NCI-H774 (cell line): ENCODE data around the gene PANX3.
"Not testable (repeated sequence)": the region's sequence is repeated elsewhere in the genome, so short reads cannot be mapped to it uniquely, and the experiment has no call there.

Experiments
- DNase-seq: peaks from one replicate; lab custom pipeline; 2025; lab: John Stamatoyannopoulos, UW

The PANX3 gene, protein sequence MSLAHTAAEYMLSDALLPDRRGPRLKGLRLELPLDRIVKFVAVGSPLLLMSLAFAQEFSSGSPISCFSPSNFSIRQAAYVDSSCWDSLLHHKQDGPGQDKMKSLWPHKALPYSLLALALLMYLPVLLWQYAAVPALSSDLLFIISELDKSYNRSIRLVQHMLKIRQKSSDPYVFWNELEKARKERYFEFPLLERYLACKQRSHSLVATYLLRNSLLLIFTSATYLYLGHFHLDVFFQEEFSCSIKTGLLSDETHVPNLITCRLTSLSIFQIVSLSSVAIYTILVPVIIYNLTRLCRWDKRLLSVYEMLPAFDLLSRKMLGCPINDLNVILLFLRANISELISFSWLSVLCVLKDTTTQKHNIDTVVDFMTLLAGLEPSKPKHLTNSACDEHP

DNA sequence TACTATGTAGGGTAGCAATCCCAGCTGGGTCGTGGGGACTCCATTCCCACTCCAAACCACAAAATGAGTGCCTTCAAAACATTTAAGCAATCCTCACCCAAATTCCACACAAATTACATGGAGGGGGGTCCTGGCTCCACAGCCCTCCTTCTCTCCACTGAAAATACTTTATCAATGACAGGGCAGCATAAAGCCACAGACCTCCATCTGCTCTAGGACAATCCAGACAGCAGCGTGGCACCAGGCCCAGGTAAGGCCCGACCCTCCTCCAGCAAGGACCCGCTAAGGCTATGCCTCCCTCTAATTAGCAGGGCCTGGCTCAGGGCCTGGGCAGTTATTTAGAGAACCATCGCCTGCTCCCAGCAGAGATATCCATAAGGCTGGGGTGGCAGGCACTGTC, at the start of gene PANX3:
PANX3 (plus strand) TSS at position 365 of the 400 bp plus-strand sequence. CDS start 129 bp downstream, outside the sequence.
- DNase-seq = no peak

DNA sequence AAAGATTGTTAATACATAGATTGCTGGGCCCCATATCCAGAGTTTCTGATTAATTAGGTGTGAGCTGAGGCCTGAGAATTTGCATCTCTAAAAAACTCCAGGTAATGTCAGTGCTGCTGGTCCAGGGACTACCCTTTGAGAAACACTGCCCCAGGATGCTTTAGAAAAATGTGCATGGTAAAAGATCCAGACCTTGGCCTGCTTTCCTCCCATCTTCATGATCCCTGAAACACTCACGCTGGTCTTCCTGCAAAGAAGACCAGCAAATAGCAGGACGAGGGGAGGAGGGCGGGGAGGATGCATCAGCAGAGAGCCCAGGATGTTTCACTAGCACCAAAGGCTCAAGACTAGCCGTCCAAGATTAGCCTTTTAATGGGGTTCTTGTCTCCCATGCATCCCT, 41.5 kb upstream of the PANX3 start, which contains the start of gene OR8A1:
OR8A1 (plus strand) TSS at position 301 of the 400 bp plus-strand sequence. CDS start 123 bp downstream, outside the sequence.
- DNase-seq = no peak

DNA sequence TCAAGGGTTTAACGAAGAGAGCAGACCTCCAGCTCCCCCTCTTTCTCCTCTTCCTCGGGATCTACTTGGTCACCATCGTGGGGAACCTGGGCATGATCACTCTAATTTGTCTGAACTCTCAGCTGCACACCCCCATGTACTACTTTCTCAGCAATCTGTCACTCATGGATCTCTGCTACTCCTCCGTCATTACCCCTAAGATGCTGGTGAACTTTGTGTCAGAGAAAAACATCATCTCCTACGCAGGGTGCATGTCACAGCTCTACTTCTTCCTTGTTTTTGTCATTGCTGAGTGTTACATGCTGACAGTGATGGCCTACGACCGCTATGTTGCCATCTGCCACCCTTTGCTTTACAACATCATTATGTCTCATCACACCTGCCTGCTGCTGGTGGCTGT, 41.1 kb upstream of the PANX3 start:
- DNase-seq = no peak

DNA sequence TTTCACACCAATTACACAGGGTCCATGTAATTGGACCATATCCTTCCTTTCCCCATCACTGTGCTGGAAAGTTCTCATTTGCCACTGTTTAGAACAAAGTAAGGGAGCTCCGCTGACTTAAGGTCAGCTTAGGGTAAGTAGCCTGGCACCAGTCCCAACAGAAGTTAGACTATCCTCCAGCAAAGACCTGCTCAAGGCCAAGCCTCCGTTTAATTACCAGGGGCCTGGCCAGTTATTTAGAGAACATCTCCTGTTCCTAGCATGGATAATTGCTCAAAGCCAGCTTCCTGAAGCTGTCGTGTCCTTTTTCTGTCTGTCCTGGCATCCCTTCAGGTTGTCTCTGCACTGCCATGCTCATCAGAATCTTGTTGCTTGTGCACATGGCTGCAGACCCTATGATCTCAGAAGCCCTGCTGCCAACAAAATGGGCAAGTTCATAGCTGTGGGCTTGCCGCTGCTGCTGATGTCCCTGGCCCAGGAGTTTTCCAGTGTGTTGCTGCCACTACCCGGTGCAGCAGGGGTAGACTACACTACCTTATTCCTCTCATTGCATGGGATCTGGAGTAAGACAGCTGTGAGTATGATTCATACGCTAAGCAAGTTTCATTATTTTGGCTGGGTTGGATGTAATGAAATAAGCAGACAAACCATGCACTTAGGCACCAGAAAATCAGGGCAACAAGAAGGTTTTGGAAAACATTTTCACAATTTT, 33.4 kb upstream of the PANX3 start:
- DNase-seq = no peak

DNA sequence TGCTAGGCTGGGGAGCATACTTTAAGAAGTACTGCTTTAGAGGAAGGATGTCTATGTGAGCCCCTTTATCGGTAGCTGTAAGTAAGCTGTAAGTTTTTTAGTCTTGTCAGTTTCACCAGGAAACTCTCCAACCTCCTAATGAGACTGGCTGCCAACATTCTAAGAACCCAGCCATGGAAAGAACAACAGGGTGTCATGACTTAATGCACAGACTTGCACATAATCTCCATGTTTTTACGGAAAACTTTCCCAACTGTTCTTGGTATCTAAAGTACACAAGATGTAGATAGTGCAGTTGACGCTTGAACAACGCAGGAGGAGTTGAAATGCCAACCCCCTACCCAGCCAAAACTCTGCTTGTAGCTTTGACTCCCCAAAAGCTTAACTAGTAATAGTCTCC, 32.5 kb upstream of the PANX3 start:
- DNase-seq = no peak

DNA sequence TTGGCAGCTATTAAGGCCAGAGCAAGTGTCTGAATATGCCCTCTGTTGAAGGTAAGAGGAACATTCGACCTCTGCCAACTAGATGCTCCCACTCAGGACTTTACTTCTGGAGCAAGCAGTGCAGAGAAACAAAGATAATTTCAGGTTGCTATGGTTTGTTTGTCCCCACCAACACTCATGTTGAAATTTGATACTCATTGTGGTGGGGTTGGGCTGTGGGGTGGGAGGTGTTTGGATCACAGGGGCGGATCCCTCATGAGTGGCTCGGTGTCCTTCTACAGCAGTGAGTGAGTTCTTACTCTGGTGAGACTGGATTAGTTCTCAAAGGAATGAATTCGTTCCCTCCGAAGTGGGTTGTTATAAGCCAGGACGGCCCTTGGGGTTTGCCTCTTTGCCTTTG, 29.4 kb upstream of the PANX3 start:
- DNase-seq = no peak

DNA sequence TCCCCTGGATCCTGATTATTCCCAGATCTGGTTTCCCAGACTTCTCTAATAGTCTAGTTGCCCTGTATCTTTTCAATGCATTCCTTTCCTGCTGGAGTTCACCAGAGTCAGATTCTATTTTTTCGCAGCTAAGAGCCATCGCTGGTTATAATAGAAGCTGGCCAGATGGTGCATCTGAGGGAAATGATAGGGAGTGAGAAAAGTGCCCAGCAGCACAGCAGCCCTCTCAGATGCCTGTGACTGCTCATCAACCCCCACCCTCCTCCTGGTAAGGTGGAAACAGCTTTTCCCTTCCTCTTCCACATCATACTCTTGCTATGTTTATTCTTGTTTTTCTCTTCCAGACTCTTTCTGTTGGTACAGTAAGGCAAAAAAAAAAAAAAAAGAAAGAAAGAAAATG, 28.7 kb upstream of the PANX3 start:
- DNase-seq = no peak

DNA sequence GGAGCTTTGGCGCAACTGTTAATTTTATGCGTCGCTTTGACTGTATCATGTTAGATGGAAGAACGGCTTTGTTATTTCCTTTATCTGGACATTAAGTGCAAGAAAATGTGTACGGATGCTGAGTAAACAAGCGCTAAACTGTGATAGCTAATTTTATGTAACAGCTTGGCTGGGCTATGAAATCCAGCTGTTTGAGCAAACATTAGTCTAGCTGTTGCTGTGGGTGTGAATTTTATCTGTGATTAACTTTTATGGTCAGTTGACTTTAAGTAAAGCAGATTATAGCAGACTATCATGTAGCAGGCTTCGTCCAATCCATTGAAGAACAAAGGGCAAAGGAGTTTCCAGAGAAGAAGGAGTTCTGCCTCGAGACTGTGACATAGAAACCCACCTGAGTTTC, 27.4 kb upstream of the PANX3 start:
- DNase-seq = no peak

DNA sequence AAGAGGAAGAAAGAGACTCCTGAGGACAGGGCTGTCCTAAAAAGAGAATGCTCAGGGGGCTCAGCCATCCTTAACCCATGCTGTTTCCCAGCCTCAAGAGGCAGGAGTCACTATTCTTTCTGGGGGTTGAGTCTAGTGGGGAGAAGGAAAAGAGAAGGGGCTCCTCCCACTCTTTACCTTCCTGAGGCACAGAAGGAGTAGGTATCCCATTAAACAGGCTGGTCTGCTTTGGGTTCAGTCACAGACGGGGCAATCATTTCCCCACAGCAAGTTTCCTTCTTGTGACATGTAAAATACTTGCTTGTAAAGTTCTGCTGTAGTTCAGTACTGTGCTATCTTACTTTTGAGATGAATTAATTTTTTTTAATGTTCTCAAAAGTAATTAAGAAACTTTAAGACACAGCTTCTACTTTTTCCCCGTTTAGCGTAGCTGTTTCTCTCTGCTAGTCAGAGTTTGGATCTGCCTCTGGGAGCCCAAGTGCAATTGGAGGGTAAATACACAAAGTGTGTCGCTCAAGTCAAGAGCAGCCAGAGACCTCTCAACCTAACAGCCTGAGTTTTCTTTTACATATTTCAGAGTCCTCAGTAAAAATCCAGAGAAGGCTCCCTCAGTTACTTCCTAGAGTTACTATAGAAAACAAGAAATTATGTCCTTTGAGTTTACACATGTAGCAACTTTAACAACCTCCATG, 26.4 kb upstream of the PANX3 start:
- no peak for DNase-seq

DNA sequence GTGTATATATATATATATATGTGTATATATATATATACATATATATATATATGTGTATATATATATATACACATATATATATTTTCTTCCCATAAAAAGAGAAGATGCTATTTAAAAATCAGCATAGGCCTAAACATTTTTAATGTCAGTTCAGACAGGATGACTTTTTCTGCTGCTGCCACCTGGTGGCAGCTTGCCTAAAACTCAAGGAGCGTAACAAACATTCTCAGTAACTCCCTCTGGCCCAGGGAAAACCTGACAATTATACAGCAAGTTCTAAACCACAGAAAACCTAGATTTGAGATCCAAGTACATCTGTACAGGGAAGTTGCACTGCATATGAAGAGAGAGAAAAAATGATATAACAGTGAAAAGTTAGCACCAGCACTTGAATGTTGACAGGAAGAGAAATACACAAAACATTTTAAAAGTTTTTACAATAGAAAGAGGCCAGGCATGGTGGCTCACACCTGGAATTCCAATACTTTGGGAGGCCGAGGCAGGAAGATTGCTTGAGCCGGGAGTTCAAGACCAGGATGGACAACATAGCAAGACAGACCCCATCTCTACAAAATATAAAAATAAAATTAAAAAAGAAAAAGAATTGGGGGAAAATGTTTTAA, 24.9 kb upstream of the PANX3 start:
- DNase-seq = peak; percentile 45

DNA sequence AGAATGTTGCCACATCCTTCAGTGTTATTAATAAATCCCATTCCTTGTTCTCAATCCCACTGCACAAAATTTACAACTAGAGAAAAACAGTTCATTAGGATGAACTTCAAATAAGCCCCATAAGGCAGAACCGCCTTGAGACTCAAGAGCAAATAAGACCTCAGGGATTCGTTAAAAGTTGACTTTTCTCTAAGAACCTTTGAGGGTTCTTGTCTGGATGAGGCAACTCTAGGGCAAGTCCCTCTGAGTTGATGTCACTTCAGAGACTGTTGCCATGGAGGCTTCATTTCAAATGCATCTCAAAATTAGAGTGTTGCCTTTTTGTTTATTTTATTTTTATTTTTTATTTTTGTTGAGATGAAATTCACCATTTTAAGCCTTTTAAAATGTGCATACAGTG, 19.8 kb upstream of the PANX3 start:
- no peak for DNase-seq

DNA sequence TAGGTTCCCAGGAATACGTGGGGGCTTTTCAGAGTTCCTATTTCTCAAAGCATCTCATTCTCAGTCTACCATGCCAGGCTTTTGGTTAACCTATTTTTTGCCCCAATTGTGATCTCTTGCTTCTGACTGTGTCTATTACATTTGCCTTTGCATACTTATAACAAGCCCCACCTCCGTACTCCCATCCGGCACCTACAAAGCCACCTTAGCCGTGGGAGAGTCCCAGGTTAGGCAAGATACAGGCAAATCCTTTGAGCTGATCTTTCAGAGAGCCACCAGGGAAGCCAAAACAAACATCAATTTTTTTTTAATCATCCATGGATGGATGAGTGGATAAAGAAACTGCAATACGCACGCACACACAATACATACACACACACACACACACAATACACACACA, 18.6 kb upstream of the PANX3 start:
- no peak for DNase-seq

DNA sequence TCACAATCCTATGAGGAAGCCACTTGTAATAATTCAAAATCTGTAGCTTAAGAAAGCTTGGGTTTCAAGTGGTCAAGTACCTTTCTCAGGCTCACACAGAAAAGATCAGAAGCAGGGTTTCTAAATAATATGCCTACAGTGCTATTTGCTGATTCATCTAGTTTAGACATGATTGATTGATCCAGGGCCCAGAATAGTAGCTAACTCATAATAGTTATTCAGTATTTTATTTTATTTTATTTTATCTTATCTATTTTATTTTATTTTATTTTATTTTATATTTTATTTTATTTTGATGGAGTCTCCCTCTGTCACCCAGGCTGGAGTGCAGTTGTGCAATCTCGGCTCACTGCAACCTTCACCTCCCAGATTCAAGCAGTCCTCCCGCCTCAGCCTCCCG, 15.9 kb upstream of the PANX3 start:
- no peak for DNase-seq

DNA sequence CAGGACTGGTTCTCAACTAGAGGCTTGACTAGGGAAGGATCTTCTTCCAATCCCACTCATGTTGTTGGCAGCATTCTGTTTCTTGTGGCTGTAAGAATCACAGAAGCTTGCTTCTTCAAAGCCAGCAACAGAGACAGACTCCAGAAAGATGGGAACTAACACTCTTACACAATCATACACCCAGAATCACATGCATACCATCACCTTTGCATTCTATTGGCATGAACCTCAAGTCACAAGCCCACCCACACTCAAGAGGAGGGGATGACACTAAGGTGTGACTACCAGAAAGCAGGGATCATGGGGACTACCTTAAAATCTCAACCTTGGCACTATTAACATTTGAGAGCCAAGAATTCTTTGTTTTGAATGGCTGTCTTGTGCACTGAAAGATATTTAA, 13.6 kb upstream of the PANX3 start:
- no peak for DNase-seq

DNA sequence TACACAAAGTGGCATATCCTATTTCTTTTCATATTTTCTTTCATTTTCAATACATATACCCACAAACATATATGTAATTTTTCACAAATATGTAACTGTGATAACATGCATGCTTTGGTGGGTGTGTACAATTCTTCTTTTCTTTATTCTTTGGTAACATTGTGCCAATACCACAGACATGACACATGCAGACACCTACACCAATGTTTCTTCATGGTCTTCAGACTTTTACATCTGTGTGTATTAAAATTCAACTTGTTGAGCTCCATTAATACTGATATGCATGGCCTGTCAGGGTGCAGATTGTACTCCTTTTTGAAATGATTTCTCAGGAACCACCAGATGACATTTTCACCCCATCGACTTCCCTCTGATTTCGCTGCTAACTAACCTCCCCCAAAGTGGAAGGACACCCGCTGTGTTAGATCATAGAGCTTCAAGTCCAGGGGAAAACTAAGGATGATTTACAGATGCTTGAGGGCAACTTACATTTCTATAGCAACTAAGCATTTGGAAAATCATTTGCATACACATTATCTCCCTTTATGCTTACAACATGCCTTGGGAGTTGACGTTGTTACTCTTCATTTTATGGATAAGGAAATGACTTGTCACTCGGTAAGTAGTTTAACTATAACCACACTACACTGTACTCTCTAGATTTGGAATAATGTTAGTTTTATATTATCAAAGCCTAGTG, 10.5 kb upstream of the PANX3 start:
- DNase-seq = no peak

DNA sequence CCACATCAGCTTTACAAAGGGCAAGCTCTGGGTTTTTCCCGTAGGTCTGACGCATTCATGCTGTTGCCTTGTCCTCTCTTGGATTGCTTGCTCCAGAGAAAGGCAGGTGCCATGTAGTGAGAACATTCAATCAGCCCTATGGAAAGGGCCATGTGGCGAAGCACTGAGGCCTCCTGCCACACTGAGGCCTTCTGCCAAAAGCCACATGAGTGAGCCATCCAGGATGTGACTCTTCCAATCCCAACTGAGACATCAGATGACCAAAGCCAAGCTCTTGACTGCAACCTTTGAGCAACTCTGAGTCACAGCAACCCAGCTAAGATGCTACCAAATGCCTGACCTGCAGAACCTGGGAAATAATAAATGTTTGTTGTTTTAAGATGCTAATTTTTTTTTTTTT, 9.0 kb upstream of the PANX3 start:
- DNase-seq = no peak

DNA sequence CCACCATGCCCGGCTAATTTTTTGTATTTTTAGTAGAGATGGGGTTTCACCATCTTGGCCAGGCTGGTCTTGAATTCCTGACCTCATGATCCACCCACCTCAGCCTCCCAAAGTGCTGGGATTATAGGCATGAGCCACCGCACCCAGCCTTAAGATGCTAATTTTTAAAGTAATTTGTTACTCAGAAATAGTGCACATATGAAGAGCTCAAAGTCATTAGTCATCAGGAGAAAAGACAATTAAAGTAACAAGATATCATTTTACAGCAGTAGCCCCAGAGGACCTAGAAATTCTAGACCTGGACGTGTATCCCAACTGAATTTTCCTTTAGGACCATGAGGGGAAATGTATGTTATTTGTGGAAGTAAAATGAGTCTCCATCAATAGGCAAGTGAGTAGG, 8.5 kb upstream of the PANX3 start:
- DNase-seq = not testable (repeated sequence)

DNA sequence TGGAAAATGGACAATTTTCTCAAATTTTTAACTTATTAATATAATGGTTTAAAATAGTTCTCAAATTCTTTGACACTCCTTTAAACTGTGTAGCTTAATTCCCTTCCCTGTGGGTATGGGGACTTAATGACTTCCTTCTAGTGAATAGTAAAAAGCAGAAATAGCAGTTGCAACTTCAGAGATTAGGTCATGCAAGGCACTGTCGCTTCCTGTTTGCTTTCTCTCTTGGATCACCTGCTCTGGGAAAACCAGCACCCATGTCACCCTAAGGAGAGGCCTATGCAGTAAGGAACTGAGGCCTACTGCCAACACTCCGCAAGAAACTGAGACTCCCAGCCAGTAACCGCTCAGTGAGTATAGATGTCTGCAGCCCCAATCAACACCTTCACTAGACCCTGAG, 5.5 kb upstream of the PANX3 start:
- no peak for DNase-seq

DNA sequence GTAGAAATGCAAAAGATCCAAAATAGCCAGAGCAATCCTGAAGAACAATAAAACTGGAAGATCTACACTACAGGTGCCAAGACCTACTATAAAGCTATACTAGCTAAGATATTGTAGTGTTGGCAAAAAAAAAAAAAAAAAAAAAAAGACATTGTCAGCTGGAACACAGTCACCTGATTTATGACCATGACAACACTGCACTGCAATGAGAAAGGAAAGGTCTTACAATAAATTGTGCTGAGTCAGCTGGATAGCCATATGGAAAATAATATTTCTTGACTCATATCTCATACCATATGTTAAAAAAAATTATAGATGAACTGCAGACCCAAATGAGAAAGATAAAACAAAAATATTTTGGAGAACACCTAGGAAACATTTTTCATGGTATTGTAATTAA, 3.1 kb upstream of the PANX3 start:
- DNase-seq = no peak

DNA sequence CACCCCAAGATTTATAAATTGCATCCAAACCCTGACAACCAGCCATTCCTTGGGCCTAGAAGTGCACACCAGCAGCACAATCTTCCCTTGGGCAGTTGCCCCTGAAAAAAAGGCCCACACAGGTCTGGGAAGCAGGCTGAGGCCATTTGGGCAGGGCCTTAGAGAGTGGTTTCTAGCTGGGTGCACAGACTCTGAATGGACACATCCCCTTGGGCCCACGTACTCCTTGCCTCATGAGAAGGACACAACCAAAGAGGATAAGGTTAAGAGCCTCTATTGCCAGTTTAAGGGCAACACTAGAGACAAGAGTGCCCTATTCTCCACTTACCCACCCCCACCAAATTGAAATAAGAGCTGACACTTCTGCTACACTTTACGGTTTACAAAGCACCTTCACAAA, 933 bp upstream of the PANX3 start:
- no peak for DNase-seq

DNA sequence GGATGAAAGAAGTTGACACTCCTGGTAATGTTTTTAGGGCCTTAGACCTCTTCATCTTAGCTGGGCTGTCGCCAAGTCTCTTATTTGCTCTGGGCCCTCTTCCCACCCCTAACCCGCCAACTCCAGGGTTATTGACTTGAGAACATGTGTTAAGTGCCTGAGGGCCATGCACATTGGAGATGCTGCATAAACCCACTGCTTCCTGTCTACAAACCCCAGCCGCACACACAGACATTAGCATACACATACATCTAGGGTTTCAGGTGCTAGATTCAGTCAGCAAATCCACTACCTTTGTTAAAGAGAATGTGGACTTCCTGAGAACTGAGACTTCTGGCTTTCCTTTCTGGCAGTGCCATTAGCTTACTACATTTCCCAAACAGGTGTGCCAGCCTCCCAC, 817 bp downstream of the PANX3 start:
- DNase-seq = no peak
